GM19238 (cell line): Measurements from ENCODE around the gene RNF10.
"Not testable (repeated sequence)": the region's sequence is repeated elsewhere in the genome, so short reads cannot be mapped to it uniquely, and the experiment has no call there.

Experiments used
- DNase-seq: peaks from one replicate; pipeline ENCODE4 v3.0.0; 2011; ENCODE audit warnings: low spot score; ENCODE audit not compliant: insufficient read length

RNF10 gene

DNA sequence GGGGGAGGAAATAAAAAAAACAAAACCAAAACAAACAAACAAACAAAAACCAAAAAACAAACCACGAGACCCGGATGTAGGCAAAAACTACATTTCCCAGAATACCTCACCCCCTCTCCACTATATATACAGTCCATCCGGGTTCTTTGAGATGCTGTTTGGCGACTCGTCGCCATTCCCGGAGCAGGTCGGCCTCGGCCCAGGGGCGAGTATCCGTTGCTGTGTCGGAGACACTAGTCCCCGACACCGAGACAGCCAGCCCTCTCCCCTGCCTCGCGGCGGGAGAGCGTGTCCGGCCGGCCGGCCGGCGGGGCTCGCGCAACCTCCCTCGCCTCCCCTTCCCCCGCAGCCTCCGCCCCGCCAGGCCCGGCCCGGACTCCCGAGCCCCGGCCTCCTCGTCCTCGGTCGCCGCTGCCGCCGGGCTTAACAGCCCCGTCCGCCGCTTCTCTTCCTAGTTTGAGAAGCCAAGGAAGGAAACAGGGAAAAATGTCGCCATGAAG, at the start of gene RNF10:
Gene RNF10 (plus strand): TSS at position 154 of the 500 bp plus-strand sequence. CDS start 456 bp downstream, outside the sequence.
- peak; percentile 73 for DNase-seq

DNA sequence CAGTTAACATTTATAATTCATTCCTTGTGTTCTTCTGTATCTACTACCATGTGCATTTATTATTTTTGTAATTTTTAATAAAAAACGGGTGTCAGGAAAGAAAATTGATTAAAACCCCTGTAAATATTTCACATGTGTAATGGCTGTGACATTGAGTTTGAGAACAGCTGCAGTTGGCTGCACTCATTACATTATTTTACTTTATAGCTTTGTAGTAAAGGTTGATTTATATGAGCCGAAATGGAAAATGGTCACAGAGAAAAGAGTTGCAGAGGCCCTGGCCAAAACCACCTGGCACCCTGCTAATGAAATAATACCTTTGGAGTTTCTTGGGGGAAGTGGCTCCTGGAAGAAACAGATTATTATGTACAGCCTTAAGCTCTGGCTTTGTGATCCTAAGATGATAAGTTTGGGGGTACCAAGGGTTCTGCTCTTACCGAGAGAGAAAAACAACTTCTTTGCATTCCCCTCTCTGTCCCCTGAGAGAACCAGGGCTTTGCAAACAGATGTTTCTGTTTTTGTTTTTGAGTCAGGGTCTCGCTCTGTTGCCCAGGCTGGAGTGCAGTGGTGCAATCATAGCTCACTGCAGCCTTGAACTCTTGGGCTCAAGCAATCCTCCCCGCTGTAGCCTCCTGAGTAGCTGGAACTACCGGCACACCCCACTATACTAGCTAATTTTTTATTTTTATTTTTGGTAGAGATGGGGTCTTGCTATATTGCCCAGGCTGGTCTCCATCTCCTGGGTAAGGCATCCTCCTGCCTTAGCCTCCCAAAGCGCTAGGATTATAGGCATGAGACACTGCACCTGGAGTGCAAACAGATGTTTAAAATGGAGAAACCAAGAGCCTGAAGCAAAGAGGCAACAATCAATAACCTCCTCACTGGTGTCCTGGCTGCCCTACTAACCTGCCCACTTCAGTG, 47.9 kb upstream of the RNF10 start:
- no peak for DNase-seq

DNA sequence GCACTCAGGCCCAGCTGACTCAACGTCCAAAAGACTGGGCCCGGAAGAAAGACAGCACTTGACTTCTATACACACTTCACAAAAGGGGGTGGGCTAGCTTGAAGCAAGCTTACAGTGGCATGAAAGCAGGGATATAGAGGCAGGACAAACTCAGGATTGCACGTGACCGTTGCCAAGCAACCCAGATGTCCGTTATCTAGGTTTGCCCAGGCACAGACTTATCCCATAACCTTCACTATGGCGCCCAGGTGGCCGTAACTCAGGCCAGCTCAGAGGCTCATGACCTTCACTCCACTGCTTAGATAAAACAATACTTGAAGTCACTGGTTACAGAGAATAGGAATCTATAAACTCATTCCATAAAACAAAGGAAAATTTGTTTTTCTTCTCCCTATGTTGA, 46.6 kb upstream of the RNF10 start:
- not testable (repeated sequence) for DNase-seq

DNA sequence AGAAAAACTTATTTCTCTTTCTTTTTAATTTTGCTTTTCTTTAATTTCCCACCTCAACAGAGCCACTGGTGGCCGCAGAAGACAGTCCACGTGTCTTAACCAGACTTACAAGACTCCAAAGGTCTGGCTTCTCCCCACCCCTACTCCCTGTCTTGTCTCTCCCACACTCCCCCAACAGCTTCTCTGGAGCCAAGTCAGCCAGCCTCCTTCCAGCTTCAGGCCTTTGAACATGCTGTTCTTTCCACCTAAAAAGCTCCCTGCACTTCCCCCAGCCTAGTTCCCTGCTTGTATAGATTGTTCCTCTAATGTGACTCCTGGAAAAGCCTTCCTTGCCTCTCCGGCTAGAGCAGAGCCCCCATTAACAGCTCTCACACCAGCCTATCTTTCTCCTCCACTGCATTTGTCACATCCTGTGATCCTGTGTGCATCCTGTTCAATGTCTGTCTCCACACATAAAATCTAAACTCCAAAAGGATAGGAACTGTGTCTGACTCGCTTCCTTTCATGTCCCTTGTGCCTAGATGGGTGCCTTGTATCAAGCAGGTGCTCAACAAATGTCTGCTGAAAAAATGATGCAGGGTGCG, 46.0 kb upstream of the RNF10 start:
- DNase-seq = no peak

DNA sequence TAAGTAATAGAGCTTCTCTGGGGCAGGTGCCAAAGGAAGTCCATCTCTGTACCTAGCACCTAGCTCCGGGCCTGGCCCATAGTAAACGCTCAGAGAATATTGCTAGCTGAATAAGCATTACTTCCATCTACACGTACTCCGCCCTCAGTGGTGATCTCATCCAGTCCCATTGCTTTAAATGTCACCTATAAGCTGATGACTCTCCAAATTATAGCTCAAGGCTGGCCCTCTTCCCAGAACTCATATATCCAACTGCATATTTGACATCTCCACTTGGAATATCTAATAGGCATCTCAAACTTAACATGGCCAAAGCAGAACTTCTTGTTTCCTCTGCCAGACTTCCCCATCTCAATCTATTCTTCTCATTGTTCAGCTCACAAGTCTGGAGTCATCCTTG, 45.1 kb upstream of the RNF10 start:
- DNase-seq = no peak

DNA sequence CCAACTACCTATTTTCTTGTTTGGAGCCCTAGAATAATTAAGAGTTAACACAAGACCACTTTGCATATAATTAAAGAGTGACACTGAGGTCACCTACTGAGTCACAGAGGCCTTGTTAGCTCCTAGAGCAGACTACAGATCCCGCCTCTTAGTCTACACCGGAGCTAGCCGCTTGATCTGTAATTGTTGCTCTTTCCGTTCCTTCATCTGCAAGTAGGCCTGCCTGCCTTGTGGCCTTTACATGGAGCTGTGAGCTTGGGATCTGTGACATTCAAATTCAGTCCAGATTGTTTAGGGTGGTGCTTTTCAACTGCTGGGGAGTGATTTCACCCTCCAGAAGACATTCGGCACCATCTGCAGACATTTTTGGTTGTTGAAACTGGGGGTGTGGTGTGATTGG, 43.8 kb upstream of the RNF10 start:
- DNase-seq = no peak

DNA sequence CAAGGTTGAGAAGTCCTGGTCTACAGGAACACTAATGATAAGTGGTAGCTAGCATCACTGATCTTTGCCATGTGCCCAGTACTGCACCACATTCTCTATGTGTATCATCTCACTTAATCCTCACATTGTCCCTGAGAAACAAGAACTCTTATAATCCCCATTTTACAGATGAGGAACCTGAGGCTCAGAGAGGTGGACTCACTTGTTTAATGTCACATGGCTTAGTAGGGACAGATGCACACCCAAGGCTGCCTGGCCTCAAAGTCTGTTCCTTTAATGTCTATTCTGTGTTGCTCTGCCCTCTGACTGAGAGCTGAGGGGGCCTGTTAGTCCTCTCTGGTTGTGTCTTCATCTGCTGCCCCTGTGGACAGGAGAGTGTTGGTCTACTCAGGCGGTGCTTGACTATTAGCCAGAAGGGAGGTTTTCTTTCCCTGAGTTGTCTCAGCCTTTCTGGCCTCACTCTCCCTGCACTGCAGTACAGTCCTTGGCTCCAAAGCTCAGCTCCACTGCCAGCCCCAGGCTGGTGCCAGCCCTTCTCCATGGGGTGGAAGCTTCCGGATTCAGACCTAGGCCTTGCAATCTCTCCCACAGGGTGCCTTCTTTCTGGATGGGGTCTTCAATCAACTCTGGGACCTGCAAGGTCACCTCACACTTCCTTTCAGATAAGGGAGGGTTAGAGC, 43.2 kb upstream of the RNF10 start:
- no peak for DNase-seq

DNA sequence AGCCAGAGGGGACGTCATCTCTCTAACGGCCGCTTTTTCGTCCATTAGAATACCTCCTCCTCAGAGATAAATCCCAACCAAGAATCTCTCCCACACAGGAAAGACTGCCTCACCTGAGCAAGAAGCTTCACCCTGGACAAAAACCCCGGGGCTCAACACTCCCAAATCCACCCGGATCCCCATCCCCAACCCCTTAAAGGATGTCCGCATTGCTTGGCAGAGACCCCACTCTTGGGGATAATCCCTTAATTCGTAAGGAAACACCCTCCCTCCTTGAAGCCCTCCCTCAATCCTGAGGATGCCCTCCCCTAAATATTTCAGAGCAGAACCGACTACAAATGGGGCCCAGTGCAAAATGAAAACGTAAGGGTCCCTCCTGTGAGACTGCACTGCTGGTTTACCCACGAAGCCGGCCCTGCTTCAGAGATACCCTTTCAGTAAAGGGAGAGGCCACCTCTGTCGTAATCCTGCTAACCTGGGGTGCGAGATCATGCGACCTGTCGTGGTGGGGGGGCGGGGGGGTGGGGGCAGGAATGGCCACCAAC, 38.9 kb upstream of the RNF10 start:
- no peak for DNase-seq

DNA sequence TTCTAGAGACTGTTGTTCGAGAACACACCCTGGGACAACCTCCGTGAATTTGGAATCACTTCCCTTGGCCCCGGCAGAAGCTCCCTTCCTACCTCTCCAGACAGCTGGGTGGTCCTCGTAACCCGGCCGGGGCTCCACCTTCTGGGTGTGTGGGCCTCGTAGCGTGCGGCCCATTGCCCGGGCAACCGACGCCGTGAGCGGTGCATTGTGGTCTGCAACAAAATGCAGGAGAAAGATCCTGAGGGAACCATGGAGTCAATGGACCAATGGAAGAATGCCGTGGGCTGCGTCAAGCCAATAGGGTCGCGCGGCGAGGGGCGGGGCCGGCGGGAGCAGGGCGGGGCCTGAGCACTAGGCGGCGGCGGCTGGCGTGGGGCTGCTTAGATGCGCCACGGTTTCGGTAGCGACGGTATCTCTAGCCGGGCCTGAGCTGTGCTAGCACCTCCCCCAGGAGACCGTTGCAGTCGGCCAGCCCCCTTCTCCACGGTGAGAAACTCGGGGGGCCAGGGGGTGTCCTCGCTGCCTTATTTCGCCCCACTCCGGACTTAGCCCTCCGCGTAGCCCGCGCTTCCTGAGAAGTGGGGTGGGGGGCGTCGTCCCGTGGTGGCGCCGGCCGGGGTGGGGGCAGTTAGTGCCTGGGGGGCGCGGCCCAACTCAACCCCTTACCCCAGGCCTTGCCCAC, 38.3 kb upstream of the RNF10 start, which contains the start of gene DYNLL1:
Gene DYNLL1 (plus strand): TSS at position 383 of the 682 bp plus-strand sequence. CDS start 309 bp downstream, outside the sequence.
- peak; percentile 90 for DNase-seq

DNA sequence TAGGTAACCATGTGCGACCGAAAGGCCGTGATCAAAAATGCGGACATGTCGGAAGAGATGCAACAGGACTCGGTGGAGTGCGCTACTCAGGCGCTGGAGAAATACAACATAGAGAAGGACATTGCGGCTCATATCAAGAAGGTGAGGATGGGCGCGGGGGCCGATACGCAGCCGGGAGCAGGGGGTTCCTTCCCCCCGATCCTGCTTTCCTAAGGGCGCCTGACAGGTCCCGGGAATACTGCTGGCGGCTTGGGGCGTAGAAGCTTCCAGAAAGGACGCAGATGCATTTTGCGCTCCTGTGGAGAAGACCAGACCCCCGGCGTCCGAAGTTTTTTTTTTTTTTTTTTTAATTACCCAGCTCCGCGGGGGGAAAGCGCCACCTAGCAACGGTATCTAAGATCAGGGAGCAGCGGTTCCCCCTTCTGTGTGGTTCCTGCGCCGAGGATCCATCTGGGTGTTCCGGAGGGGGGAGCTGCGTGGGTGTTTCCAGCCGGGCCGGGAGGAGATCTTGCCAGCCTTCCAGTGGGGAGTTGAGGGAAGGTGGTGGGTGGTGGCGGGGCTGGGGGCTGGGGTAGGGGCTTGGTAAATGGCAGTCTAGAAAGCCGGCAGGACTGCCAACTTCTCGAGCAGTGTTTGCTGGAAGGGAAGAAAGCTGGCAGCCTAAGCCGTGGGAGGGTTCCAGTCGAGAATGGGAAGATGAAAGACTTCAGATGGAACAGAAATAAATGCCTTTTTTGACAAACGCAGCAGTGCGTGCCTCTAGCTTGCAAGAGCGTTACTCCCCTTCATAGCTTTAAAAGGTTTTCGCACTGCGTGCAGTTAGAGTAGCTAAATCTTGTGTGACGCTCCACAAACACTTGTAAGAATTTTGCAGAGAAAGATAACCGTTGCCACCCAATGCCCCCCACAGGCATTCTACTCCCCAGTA, 37.5 kb upstream of the RNF10 start:
- DNase-seq = peak; percentile 61

DNA sequence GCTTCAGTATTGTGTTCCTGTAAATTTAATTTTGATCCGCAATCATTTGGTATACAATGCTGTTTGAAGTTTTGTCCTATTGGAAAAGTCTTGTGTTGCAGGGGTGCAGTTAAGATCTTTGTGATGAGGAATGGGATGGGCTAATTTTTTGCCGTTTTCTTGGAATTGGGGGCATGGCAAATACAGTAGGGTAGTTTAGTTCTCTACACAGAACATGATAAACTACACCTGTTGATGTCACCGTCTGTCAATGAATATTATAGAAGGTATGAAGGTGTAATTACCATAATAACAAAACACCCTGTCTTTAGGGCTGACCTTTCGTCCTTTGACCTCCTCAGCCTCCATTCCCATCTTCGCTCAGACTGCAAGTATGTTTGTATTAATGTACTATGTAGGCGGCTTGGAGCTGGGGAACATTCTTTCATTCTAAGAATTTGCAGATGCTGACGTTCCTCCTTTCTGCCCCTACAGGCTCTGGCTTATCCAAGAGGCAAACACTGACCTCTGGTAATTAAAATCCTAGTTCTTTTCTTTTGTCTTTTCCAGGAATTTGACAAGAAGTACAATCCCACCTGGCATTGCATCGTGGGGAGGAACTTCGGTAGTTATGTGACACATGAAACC, 36.5 kb upstream of the RNF10 start:
- DNase-seq = no peak

DNA sequence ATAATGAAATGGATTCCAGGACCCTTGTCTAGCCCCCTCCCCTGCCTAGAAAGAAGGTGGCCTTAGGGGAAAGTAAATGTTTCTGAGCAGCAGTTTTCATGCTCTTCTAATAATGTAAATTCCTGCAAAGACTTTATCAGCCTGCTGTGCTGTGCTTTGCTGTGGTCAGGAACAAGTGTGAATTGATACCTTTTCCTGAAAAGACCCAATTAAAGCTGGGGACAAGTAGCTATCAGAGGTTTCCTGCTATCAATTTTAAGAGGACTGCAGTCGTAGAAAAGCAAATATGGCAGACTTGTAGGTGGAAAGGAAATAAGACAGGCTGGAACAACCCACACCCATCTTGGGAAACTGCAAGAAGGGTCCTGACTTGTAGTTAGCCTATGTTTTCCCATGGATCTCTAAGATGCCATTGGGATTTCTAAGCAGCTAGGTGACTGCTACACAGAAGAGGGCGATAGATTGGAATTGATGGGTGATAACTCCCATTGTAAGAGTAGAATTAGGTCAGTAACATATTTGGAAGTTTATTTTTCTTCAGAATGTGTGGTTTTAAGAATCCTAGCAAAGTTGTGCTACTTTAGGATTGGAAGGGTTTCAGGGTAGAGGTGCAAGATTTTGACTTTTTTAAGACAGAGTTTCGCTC, 35.2 kb upstream of the RNF10 start:
- no peak for DNase-seq

DNA sequence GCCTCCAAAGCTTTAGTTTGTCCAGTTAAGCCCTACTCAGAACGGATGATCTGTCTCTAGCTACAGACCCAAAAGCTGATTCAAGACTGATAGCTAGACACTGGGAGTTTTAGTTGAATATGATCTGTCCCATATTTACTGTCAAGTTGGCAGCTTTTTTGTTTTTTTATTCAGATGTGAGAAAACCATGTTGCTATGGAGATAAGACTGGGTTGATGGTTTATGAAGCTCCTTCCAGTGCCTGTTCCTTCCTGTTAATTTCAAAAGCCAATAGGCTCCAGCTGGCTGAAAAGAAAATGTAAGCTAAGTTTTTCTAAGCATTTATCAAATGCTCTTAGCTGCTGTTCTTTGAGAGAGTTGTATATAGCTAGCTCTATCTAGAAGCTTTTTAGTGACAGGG, 33.6 kb upstream of the RNF10 start:
- no peak for DNase-seq

DNA sequence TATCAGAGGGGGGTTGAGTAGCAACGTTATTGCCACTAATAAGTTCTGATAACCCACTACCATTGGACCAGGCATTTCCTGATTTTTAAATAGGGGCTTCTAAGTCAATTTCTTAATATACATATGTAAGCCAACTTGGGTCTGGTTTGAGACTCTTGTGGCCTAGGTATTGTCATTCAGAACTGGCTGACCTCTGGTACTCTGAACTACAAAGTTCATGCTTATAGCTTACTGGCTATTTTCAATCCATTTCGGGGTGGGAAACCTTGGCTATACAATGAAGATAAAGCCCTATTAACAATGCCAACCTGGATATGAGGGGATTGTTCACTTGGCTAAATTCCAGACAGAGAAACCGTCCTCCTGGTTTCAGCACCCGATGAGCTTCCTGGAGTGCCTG, 29.6 kb upstream of the RNF10 start:
- no peak for DNase-seq

DNA sequence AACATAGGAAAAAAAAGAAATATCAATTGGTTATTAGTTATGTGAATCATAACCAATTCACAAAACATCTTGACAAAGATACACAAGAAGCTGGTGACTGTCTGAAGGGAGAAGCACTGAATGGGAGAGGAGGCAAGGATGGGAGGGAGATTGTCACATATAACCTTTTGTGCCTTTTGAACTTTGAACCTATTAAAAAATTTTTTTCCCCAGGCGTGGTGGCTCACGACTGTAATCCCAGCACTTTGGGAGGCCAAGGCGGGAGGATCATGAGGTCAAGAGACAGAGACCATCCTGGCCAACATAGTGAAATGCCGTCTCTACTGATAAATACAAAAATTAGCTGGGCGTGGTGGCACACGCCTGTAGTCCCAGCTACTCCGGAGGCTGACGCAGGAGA, 25.6 kb upstream of the RNF10 start:
- DNase-seq = no peak

DNA sequence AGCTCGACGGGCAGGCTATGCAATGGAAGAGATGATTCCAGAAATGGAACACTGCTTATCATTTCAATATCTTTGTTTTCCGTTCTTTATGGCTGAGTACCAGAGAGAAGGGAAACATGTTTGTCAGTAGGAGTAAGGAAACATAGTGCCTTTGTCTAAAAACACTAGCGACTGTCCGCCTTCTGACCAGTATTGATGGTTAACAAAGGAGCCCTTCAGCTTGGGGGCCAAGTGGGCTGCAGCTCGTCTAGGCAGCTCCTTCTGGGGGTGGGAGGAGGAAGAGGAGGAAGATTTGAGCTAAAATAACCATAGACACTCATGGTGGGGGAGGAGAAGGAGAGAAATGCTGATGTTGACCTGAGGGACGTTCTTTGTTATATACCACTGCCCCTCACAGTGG, 20.2 kb upstream of the RNF10 start:
- DNase-seq = no peak

DNA sequence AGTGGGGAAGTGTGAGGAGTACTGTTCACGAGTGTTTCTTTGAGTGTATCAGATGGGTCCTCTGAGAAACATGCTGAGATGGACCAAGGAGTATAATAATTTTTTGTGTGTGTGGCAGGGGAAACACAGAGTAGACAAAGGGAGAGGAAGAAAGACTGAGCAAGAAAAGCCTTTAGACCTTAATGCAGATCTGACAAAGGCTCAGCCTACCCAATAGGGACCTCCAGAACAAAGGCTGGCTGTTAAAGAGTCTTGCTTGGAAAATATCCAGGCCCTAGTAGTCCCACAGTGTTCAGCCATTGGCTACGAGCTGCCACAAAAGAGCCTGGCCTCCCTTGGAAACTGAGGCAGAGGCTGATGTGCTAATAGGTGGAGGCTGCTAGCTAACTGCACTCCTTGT, 18.7 kb upstream of the RNF10 start:
- no peak for DNase-seq

DNA sequence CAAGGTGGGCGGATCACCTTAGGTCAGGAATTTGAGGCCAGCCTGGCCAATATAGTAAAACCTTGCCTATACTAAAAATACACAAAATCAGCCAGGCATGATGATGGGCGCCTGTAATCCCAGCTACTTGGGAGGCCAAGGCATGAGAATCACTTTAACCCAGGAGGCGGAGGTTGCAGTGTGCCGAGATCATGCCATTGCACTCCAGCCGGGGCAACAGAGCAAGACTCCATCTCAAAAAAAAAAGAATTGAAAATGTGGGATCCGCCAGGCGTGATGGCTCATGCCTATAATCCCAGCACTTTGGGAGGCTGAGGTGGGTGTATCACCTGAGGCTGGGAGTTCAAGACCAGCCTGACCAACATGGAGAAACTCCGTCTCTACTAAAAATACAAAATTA, 14.8 kb upstream of the RNF10 start:
- not testable (repeated sequence) for DNase-seq

DNA sequence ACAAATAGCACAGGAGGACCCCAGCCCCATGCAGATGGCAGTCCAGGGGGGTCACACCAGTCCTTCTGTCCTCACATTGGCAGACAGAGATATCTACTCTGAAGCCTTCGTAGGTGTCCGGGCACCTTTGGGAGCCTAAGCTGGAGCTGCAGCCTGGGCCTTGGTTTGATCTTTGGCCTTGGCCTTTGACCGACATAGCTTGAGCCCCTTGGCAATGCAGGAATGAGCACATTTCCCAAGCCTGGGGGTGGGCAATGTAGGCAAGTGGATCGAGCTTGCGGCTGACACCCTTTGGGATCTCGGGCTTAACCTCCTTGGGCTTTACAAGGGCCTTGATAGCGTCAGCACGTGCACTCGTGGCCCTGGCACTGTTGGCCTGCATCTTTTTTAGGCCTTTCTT, 11.6 kb upstream of the RNF10 start:
- DNase-seq = no peak
